Left lung (tissue), 10 donors: Measurements from ENCODE around the gene SIX5. TPM values are rescaled to one million over a fixed set of nuclear protein-coding genes. Genes with fewer than 3 reads are reported as not detected.

Source experiments
- ATAC-seq: fragments of 200-7000 bp; cut with Tn5 transposase; one replicate; pipeline ENCODE4 v1.9.1; 2020; ENCODE audit warnings: moderate library complexity
- DNase-seq, 4 donors: peaks; one replicate each; pipeline ENCODE4 v3.0.0-alpha.2; 2013 to 2020
- H3K27ac ChIP-seq, 2 donors: fragments of 200-600 bp; sonication (generic) in 1 of 2; one replicate each; pipeline versions ENCODE4 v1.5.0 to v1.8.0; 2020 to 2021
- H3K27me3 ChIP-seq, 2 donors: fragments of 200-600 bp; sonication (generic) in 1 of 2; one replicate each; pipeline versions ENCODE4 v1.5.0 to v1.8.0; 2020 to 2021
- H3K36me3 ChIP-seq, 2 donors: fragments of 200-600 bp; sonication (generic) in 1 of 2; one replicate each; pipeline versions ENCODE4 v1.5.0 to v1.8.0; 2020 to 2021
- H3K4me1 ChIP-seq, 2 donors: fragments of 200-600 bp; one replicate each; pipeline ENCODE4 v1.8.0; 2021
- H3K4me3 ChIP-seq, 2 donors: fragments of 200-600 bp; sonication (generic) in 1 of 2; one replicate each; pipeline versions ENCODE4 v1.5.0 to v1.8.0; 2020 to 2021; ENCODE audit warnings: mild to moderate bottlenecking in 1 of 2
- H3K9me3 ChIP-seq, 2 donors: fragments of 200-600 bp; sonication (generic) in 1 of 2; one replicate each; pipeline versions ENCODE4 v1.5.0 to v1.8.0; 2020 to 2021
- CTCF ChIP-seq, 2 donors: fragments of 200-600 bp; sonication (generic) in 1 of 2; IDR thresholded peaks; one replicate each; pipeline versions ENCODE4 v1.5.0 to v1.8.0; 2021; ENCODE audit warnings: antibody characterized with exemption in 2 of 2
- intact Hi-C, 2 donors: fragments of 100-400 bp; cut with DNase I; formaldehyde crosslinking; loops; one replicate each; pipeline versions ENCODE4 v1.11.2 to v1.14.2; 2022
- polyA plus RNA-seq, 6 donors: library from polyadenylated mRNA; unstranded; fragments of 120-200 nt; gene quantifications; one replicate each; pipeline ENCODE4 v1.2.1, GENCODE V29; 2013; ENCODE audit not compliant: insufficient read length in 6 of 6
- total RNA-seq, 2 donors: library from RNA; stranded (reverse); fragmentation: NEBNext Ultra II Directional; extraction: Animal tissue kit (Norgen Biotek cat#: 25700); gene quantifications; one replicate each; pipeline ENCODE4 v1.2.1, GENCODE V29; 2021
- donor health status: DM: no; HTN: yes; CAD: no.
- donor health status: DM: no; HTN: no; CAD: no.

SIX5 gene
- total and polyA plus RNA-seq, 8 donors: 11.5 to 25.0 (median 20.1) TPM

- peak in 1 of 4 donors; percentile 72 for DNase-seq
- Histone ChIP-seq H3K9me3 (no peaks in the 10 kb centered on the region), H3K4me1 (peaks cover 8 to 37% of the 10 kb centered on the region in 2 donors), H3K4me3 (no peak overlapping the region), H3K36me3 (peaks cover 0 to 35% of the 10 kb centered on the region in 2 donors), H3K27me3 (peaks cover 0 to 92% of the 10 kb centered on the region in 2 donors), H3K27ac (no peak overlapping the region)
- ATAC-seq: no peak
- no peak for TF ChIP-seq CTCF (IDR thresholded peaks at IDR 0.05)
- intact Hi-C loops: no loop called here
These were observed 8.4 kb upstream of the SIX5 start for GRCh38 chr19:45777395-45777961.

- Histone ChIP-seq H3K9me3 (no peaks in the 10 kb centered on the region), H3K36me3 (peaks cover 0 to 35% of the 10 kb centered on the region in 2 donors), H3K27me3 (peaks cover 0 to 92% of the 10 kb centered on the region in 2 donors), H3K4me3 (no peak overlapping the region), H3K4me1 (peaks cover 3 to 27% of the 10 kb centered on the region in 2 donors), H3K27ac (no peak overlapping the region)
- peak in 1 of 4 donors; percentile 41 for DNase-seq
- ATAC-seq: no peak
- intact Hi-C loops: no loop called here
- no peak for TF ChIP-seq CTCF (IDR thresholded peaks at IDR 0.05)
These were observed 5.7 kb upstream of the SIX5 start for GRCh38 chr19:45774765-45775164.

- Histone ChIP-seq H3K27me3 (peaks cover 0 to 92% of the 10 kb centered on the region in 2 donors), H3K27ac (no peak overlapping the region), H3K36me3 (peaks cover 0 to 35% of the 10 kb centered on the region in 2 donors), H3K4me3 (no peak overlapping the region), H3K4me1 (peaks cover 3 to 28% of the 10 kb centered on the region in 2 donors), H3K9me3 (no peaks in the 10 kb centered on the region)
- ATAC-seq (no peak), DNase-seq (no peak)
- TF ChIP-seq CTCF (IDR thresholded peaks at IDR 0.05): no peak
- intact Hi-C loops: no loop called here
These were observed 4.3 kb upstream of the SIX5 start for GRCh38 chr19:45773384-45773783.

- no peak overlapping the region for H3K27ac ChIP-seq
- no peaks in the 10 kb centered on the region for H3K9me3 ChIP-seq
- DNase-seq (no peak), ATAC-seq (no peak)
- intact Hi-C loops: no loop called here
- peaks cover 0 to 33% of the 10 kb centered on the region in 2 donors for H3K36me3 ChIP-seq
- H3K4me1 ChIP-seq: peaks cover 3 to 33% of the 10 kb centered on the region in 2 donors
- TF ChIP-seq CTCF (IDR thresholded peaks at IDR 0.05): no peak
- H3K4me3 ChIP-seq: no peak overlapping the region
- peaks cover 0 to 92% of the 10 kb centered on the region in 2 donors for H3K27me3 ChIP-seq
These were observed 3.9 kb upstream of the SIX5 start for GRCh38 chr19:45772912-45773311.

- Histone ChIP-seq H3K4me3 (no peak overlapping the region), H3K9me3 (no peaks in the 10 kb centered on the region), H3K27me3 (peaks cover 0 to 92% of the 10 kb centered on the region in 2 donors), H3K4me1 (peaks cover 3 to 39% of the 10 kb centered on the region in 2 donors), H3K36me3 (peaks cover 0 to 26% of the 10 kb centered on the region in 2 donors), H3K27ac (no peak overlapping the region)
- no peak for TF ChIP-seq CTCF (IDR thresholded peaks at IDR 0.05)
- DNase-seq (no peak), ATAC-seq (no peak)
- intact Hi-C loops: no loop called here
These were observed 3.2 kb upstream of the SIX5 start for GRCh38 chr19:45772130-45772840.
